GM21737 (cell line): ENCODE results near the gene GGACT.

ENCODE experiments used
- ATAC-seq: cut with Tn5 transposase; IDR thresholded peaks from one replicate; pipeline ENCODE4 v1.9.1; 2021; ENCODE audit warnings: mild to moderate bottlenecking, moderate library complexity; ENCODE audit not compliant: unreplicated experiment

GGACT gene

GRCh38 chr13:100483139-100483538 is 105.5 kb downstream of the GGACT start:
- no peak for ATAC-seq

DNA sequence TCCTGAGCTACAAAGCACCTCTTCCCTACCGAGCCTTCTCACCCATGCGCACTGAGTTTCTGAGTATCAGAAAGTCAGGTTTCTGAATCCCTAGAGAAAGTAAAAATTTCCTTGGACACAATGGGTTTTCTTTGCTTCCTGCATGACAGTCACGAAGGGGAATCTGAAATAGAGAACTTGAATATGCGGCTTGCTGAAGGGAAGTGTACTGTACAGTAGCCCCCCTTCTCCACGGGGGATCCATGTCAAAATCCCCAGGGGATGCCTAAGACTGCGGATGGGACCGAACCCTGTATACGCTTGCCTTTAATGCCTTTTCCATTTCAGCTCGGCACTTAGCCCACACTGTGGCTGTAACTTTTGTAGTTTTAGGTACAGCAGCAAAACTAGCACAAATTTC is 107.9 kb downstream of the GGACT start:
- no peak for ATAC-seq
